Hepatocyte (in vitro differentiated cells): ENCODE results near the gene MARCO.

Experiments used
- EZH2phosphoT487 ChIP-seq: fragments of 200-600 bp; sonication (generic); IDR thresholded peaks from one replicate; pipeline ENCODE4 v1.6.1; 2018; ENCODE audit warnings: antibody characterized with exemption, mild to moderate bottlenecking, low read depth, moderate library complexity; ENCODE audit not compliant: unreplicated experiment, severe bottlenecking
- TF ChIP-seq, protein P1 (sequence below): fragments of 200-600 bp; sonication (generic); IDR thresholded peaks from 2 replicates; pipeline ENCODE4 v1.5.1; 2016; ENCODE audit warnings: antibody characterized with exemption, mild to moderate bottlenecking; ENCODE audit not compliant: poor library complexity

- TF ChIP-seq, protein P1, sequence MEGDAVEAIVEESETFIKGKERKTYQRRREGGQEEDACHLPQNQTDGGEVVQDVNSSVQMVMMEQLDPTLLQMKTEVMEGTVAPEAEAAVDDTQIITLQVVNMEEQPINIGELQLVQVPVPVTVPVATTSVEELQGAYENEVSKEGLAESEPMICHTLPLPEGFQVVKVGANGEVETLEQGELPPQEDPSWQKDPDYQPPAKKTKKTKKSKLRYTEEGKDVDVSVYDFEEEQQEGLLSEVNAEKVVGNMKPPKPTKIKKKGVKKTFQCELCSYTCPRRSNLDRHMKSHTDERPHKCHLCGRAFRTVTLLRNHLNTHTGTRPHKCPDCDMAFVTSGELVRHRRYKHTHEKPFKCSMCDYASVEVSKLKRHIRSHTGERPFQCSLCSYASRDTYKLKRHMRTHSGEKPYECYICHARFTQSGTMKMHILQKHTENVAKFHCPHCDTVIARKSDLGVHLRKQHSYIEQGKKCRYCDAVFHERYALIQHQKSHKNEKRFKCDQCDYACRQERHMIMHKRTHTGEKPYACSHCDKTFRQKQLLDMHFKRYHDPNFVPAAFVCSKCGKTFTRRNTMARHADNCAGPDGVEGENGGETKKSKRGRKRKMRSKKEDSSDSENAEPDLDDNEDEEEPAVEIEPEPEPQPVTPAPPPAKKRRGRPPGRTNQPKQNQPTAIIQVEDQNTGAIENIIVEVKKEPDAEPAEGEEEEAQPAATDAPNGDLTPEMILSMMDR: no peak
- TF ChIP-seq EZH2phosphoT487: no peak
These were observed 36.8 kb upstream of the MARCO start for GRCh38 chr2:118905206-118905605.
